ENCODE results near the gene PATL2. TPM values are rescaled to one million over a fixed set of nuclear protein-coding genes. Genes with fewer than 3 reads are reported as not detected.
"Not testable (repeated sequence)": the region's sequence is repeated elsewhere in the genome, so short reads cannot be mapped to it uniquely, and the experiment has no call there.

Gene PATL2
- total RNA-seq, result 3.7 TPM
- long read RNA-seq, result 0 reads

- H3K27ac ChIP-seq (replicated peaks), result peak within 1 kb of the TSS; percentile 99
- H3K27me3 ChIP-seq (ENCODE audit: low read depth), result no peaks in the 10 kb centered on the region
- TF ChIP-seq CTCF (IDR thresholded peaks at IDR 0.05; ENCODE audit: borderline replicate concordance), result no peak
- peak within 1 kb of the TSS; percentile 92 for H3K4me3 ChIP-seq
- H3K9me3 ChIP-seq (replicated peaks), result no peaks in the 10 kb centered on the region
- DNase-seq, result peak; percentile 94
- intact Hi-C loops (cut with micrococcal nuclease), result no loop called here
- H3K4me1 ChIP-seq, result peaks cover 66% of the 10 kb centered on the region
- peaks cover 11% of the 10 kb centered on the region for H3K36me3 ChIP-seq
Measured at GRCh38 chr15:44711096-44711742, at the start of gene PATL2, which contains the start of gene B2M. Gene PATL2 (minus strand): TSS chr15:44711323. CDS start chr15:44676490, 34,833 bp downstream. Gene B2M (plus strand): TSS chr15:44711517. CDS start chr15:44711547, 30 bp downstream.

GRCh38 chr15:44753345-44753744, 42.2 kb upstream of the PATL2 start:
- no peak for DNase-seq
- intact Hi-C loops (cut with micrococcal nuclease), result no loop called here
- no peak for TF ChIP-seq CTCF (IDR thresholded peaks at IDR 0.05; ENCODE audit: borderline replicate concordance)
- no peaks in the 10 kb centered on the region for H3K27me3 ChIP-seq (ENCODE audit: low read depth)
- no peaks in the 10 kb centered on the region for H3K36me3 ChIP-seq
- no peak overlapping the region for H3K27ac ChIP-seq (replicated peaks)
- peaks cover 16% of the 10 kb centered on the region for H3K9me3 ChIP-seq (replicated peaks)
- H3K4me3 ChIP-seq, result no peak overlapping the region
- H3K4me1 ChIP-seq, result no peaks in the 10 kb centered on the region

DNA sequence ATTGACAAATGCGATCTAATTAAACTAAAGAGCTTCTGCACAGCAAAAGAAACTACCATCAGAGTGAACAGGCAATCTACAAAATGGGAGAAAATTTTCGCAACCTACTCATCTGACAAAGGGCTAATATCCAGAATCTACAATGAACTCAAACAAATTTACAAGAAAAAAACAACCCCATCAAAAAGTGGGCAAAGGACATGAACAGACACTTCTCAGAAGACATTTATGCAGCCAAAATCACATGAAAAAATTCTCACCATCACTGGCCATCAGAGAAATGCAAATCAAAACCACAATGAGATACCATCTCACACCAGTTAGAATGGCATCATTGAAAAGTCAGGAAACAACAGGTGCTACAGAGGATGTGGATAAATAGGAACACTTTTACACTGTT, 32.3 kb upstream of the PATL2 start:
- H3K36me3 ChIP-seq; DNase-seq; H3K27ac ChIP-seq (replicated peaks); H3K4me1 ChIP-seq; H3K27me3 ChIP-seq (ENCODE audit: low read depth); intact Hi-C loops (cut with micrococcal nuclease); H3K9me3 ChIP-seq (replicated peaks); H3K4me3 ChIP-seq: not testable (repeated sequence)

DNA sequence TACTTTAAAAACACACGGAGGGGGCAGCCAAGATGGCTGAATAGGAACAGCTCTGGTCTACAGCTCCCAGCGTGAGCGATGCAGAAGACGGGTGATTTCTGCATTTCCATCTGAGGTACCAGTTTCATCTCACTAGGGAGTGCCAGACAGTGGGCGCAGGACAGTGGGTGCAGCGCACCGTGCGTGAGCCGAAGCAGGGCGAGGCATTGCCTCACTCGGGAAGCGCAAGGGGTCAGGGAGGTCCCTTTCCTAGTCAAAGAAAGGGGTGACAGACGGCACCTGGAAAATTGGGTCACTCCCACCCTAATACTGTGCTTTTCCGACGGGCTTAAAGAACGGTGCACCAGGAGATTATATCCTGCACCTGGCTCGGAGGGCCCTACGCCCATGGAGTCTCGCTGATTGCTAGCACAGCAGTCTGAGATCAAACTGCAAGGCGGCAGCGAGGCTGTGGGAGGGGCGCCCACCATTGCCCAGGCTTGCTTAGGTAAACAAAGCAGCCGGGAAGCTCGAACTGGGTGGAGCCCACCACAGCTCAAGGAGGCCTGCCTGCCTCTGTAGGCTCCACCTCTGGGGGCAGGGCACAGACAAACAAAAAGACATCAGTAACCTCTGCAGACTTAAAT, 28.2 kb upstream of the PATL2 start:
- not testable (repeated sequence) for H3K4me3 ChIP-seq; DNase-seq; H3K36me3 ChIP-seq; H3K27ac ChIP-seq (replicated peaks); H3K27me3 ChIP-seq (ENCODE audit: low read depth); H3K9me3 ChIP-seq (replicated peaks)
- intact Hi-C loops (cut with micrococcal nuclease), result loop anchor here (5.0 kb wide), 1 partner anchor 77 kb away; the partner anchor contains the start of gene SPG11
- H3K4me1 ChIP-seq, result peaks cover 22% of the 10 kb centered on the region

DNA sequence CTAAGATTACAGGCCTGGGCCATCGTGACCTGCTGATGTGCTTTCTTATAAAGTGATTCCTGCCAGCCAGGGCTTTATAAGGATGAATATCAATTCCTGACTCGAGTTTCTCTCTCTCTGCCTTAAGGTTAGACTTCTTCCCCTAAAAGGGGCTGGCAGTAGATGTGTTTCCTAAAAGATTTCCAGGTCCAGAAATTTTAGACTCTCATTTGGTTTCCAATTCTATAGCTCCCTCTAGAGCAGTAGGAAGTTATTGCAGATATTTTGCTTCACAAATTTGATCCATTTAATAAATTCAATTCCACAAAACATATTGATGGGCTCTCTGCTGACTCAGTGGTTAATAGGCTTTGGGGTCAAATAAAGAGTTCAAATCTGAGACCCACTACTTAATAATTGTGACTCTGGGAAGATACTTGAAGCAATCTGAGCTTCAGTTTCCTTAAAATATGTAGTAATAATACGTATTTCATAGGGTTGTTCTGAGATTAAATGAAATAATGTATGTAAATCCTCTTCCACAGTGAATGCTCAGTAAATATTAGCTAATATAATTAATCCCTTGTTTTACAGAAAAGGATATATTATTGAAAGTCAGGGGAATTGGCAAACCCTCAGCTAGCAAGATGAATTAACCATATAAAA, 27.3 kb upstream of the PATL2 start:
- Histone ChIP-seq H3K27me3 (ENCODE audit: low read depth) (no peaks in the 10 kb centered on the region), H3K4me3 (no peak overlapping the region), H3K36me3 (no peaks in the 10 kb centered on the region), H3K27ac (replicated peaks) (no peak overlapping the region), H3K9me3 (replicated peaks) (no peaks in the 10 kb centered on the region), H3K4me1 (peaks cover 22% of the 10 kb centered on the region)
- intact Hi-C loops (cut with micrococcal nuclease), result loop anchor here (5.0 kb wide), 1 partner anchor 76 kb away; the partner anchor contains the start of gene SPG11
- TF ChIP-seq CTCF (IDR thresholded peaks at IDR 0.05; ENCODE audit: borderline replicate concordance), result peak; percentile 83
- DNase-seq, result no peak

- Histone ChIP-seq H3K4me1 (peaks cover 32% of the 10 kb centered on the region), H3K27me3 (ENCODE audit: low read depth) (no peaks in the 10 kb centered on the region), H3K27ac (replicated peaks) (peak within 1 kb of the TSS; percentile 72), H3K4me3 (no peak within 1 kb of the TSS), H3K36me3 (peaks cover 11% of the 10 kb centered on the region), H3K9me3 (replicated peaks) (no peaks in the 10 kb centered on the region)
- no peak for TF ChIP-seq CTCF (IDR thresholded peaks at IDR 0.05; ENCODE audit: borderline replicate concordance)
- no peak for DNase-seq
- intact Hi-C loops (cut with micrococcal nuclease), result loop anchor here (5.0 kb wide), 1 partner anchor 74 kb away; the partner anchor contains the start of gene SPG11
Measured at GRCh38 chr15:44736181-44736765, 25.1 kb upstream of the PATL2 start, which contains the start of gene TRIM69. Gene TRIM69 (plus strand): TSS chr15:44736528. CDS start chr15:44736705, 177 bp downstream.
